Keratinocyte (primary cell): Measurements from ENCODE around the gene EHHADH. TPM values are rescaled to one million over a fixed set of nuclear protein-coding genes. Genes with fewer than 3 reads are reported as not detected.

Experiments used
- DNase-seq: peaks from one replicate; pipeline ENCODE4 v3.0.0-alpha.2; 2011; ENCODE audit warnings: low read depth, missing footprints, low spot score
- FAIRE-seq: peaks from 2 replicates; lab custom pipeline; 2011; peaks lifted over from hg19 to GRCh38; lab: Jason Lieb, UNC
- H2AFZ ChIP-seq: 2 replicates; pipeline ENCODE4 v1.6.0; 2012; ENCODE audit warnings: low read length, control low read depth, inconsistent platforms; ENCODE audit not compliant: control insufficient read depth
- H3K27ac ChIP-seq: 2 replicates; pipeline ENCODE4 v1.5.1; 2011; ENCODE audit warnings: low read length; ENCODE audit not compliant: control insufficient read depth, insufficient read depth
- H3K27me3 ChIP-seq: 3 replicates; pipeline ENCODE4 v1.6.0; 2011; ENCODE audit warnings: low read length; ENCODE audit not compliant: control insufficient read depth, insufficient read depth; ENCODE audit errors: extremely low read depth
- H3K36me3 ChIP-seq, 2 experiments: 2 replicates in 1 of 2; 3 replicates in 1 of 2; pipeline ENCODE4 v1.5.1; 2011; ENCODE audit warnings: low read length in 2 of 2, mild to moderate bottlenecking in 1 of 2; ENCODE audit not compliant: control insufficient read depth in 2 of 2, insufficient read depth in 2 of 2; ENCODE audit errors: extremely low read depth in 1 of 2
- H3K4me1 ChIP-seq: 3 replicates; pipeline ENCODE4 v1.5.1; 2011; ENCODE audit warnings: low read length; ENCODE audit not compliant: control insufficient read depth, insufficient read depth; ENCODE audit errors: extremely low read depth
- H3K4me2 ChIP-seq: 3 replicates; pipeline ENCODE4 v1.6.0; 2011; ENCODE audit warnings: low read depth, low read length; ENCODE audit not compliant: control insufficient read depth, insufficient read depth; ENCODE audit errors: extremely low read depth
- H3K4me3 ChIP-seq, 3 experiments: fragments of 200-600 bp in 1 of 3; sonication (generic) in 1 of 3; 2 replicates in 2 of 3; 3 replicates in 1 of 3; pipeline ENCODE4 v1.5.1; 2011 to 2016; ENCODE audit warnings: low read length in 3 of 3, mild to moderate bottlenecking in 3 of 3, control low read depth in 2 of 3, inconsistent platforms in 1 of 3, low read depth in 1 of 3, mixed read lengths in 1 of 3, mixed run types in 1 of 3, moderate library complexity in 1 of 3; ENCODE audit not compliant: control insufficient read depth in 2 of 3, insufficient read depth in 2 of 3; ENCODE audit errors: extremely low read depth in 1 of 3
- H3K79me2 ChIP-seq: 2 replicates; pipeline ENCODE4 v1.6.0; 2012; ENCODE audit warnings: low read length; ENCODE audit not compliant: control insufficient read depth, insufficient read depth
- H3K9ac ChIP-seq: 3 replicates; pipeline ENCODE4 v1.6.0; 2011; ENCODE audit warnings: low read length; ENCODE audit not compliant: control insufficient read depth, insufficient read depth; ENCODE audit errors: extremely low read depth
- H3K9me1 ChIP-seq: 3 replicates; pipeline ENCODE4 v1.6.0; 2011; ENCODE audit warnings: low read length; ENCODE audit not compliant: control insufficient read depth, insufficient read depth; ENCODE audit errors: extremely low read depth
- H3K9me3 ChIP-seq: 2 replicates; pipeline ENCODE4 v1.5.1; 2012; ENCODE audit warnings: low read depth, low read length; ENCODE audit not compliant: control insufficient read depth
- H4K20me1 ChIP-seq: 3 replicates; pipeline ENCODE4 v1.6.0; 2011; ENCODE audit warnings: low read length; ENCODE audit not compliant: control insufficient read depth, insufficient read depth; ENCODE audit errors: extremely low read depth
- EZH2 ChIP-seq: IDR thresholded peaks from one replicate; pipeline ENCODE4 v1.6.1; 2012; ENCODE audit warnings: inconsistent platforms, mild to moderate bottlenecking, low read length, moderate library complexity
- dilution Hi-C: fragments of 300-500 bp; cut with MboI; formaldehyde crosslinking; loops from one replicate; pipeline ENCODE4 v1.7.0; 2020; ENCODE audit warnings: low sequenced_read_pairs; ENCODE audit not compliant: extremely low pct_ligation_motif_present
- polyA plus RNA-seq, 5 experiments: library from polyadenylated mRNA; depleted of rRNA in 3 of 5; stranded (reverse) in 3 of 5; stranded (forward) in 1 of 5; unstranded in 1 of 5; fragments of >200 nt; gene quantifications; 1 replicate in 1 of 5; 2 replicates in 3 of 5; 3 replicates in 1 of 5; pipeline versions ENCODE4 v1.2.1 to v1.2.3, GENCODE V29; 2011 to 2012; ENCODE audit warnings: missing spikeins in 2 of 5, low read depth in 1 of 5, low replicate concordance in 1 of 5
- TF ChIP-seq, protein P1 (sequence below), 3 experiments: IDR thresholded peaks in 1 of 3; conservative IDR thresholded peaks in 1 of 3; optimal IDR thresholded peaks in 1 of 3; 2 replicates in 2 of 3; 3 replicates in 1 of 3; pipeline versions ENCODE3 to v1.5.1; 2011; ENCODE audit warnings: low read length in 3 of 3, mild to moderate bottlenecking in 3 of 3, moderate library complexity in 2 of 3, control low read depth in 1 of 3, inconsistent platforms in 1 of 3; ENCODE audit not compliant: insufficient read depth in 2 of 3; ENCODE audit errors: extremely low read depth in 1 of 3

EHHADH gene
- polyA plus RNA-seq, 1 donor (not counting 4 experiments of a cell fraction or from before 2014, with no cell fraction given), result 5.6 TPM

DNA sequence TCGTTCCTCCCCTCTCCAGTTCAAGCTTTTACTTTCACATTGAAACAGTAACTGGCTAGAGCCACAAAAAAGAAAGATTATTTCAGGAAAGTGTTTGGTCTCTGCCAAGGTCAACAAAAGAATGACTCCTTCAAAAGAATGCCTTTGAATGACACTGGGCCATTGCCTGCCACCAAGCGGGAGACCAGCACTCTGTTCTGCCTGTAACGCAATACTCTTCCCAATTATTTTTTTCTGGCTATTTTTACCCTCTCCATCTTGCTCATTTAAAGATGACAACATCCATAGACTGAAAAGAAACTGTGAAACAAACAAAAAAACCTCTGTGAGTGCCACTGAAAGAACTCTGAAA, 37.3 kb downstream of the EHHADH start:
- dilution Hi-C loops, result no loop called here
- FAIRE-seq (no peak), DNase-seq (no peak)
- no peak overlapping the region for H3K4me3 ChIP-seq
- H3K36me3 ChIP-seq, result no peaks in the 10 kb centered on the region
- TF ChIP-seq, protein P1, sequence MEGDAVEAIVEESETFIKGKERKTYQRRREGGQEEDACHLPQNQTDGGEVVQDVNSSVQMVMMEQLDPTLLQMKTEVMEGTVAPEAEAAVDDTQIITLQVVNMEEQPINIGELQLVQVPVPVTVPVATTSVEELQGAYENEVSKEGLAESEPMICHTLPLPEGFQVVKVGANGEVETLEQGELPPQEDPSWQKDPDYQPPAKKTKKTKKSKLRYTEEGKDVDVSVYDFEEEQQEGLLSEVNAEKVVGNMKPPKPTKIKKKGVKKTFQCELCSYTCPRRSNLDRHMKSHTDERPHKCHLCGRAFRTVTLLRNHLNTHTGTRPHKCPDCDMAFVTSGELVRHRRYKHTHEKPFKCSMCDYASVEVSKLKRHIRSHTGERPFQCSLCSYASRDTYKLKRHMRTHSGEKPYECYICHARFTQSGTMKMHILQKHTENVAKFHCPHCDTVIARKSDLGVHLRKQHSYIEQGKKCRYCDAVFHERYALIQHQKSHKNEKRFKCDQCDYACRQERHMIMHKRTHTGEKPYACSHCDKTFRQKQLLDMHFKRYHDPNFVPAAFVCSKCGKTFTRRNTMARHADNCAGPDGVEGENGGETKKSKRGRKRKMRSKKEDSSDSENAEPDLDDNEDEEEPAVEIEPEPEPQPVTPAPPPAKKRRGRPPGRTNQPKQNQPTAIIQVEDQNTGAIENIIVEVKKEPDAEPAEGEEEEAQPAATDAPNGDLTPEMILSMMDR (optimal IDR thresholded peaks at IDR 0.05 in 1 of 3, IDR thresholded peaks at IDR 0.05 in 1 of 3, conservative IDR thresholded peaks at IDR 0.05 in 1 of 3; ENCODE audit: extremely low read depth in 1 of 3, insufficient read depth in 2 of 3, low read length in 3 of 3), result no peak
- no peak for TF ChIP-seq EZH2
- no peaks in the 10 kb centered on the region for H3K4me1 ChIP-seq
- no peak overlapping the region for H3K27ac ChIP-seq
- H3K9me1 ChIP-seq, result no peaks in the 10 kb centered on the region
- H4K20me1 ChIP-seq, result no peaks in the 10 kb centered on the region
- H3K27me3 ChIP-seq, result no peaks in the 10 kb centered on the region
- no peak overlapping the region for H3K4me2 ChIP-seq
- no peak overlapping the region for H3K9ac ChIP-seq
- H3K79me2 ChIP-seq, result no peaks in the 10 kb centered on the region
- no peaks in the 10 kb centered on the region for H3K9me3 ChIP-seq
- H2AFZ ChIP-seq, result no peak overlapping the region

GRCh38 chr3:185215873-185216606, 37.8 kb downstream of the EHHADH start:
- DNase-seq, result no peak

More at GRCh38 chr3:185215873-185216606, 37.8 kb downstream of the EHHADH start:
- H3K27me3 ChIP-seq, result no peaks in the 10 kb centered on the region
- no peak for FAIRE-seq
- no peaks in the 10 kb centered on the region for H3K9me1 ChIP-seq
- no peaks in the 10 kb centered on the region for H3K9me3 ChIP-seq
- TF ChIP-seq EZH2, result no peak
- TF ChIP-seq, protein P1 (optimal IDR thresholded peaks at IDR 0.05 in 1 of 3, IDR thresholded peaks at IDR 0.05 in 1 of 3, conservative IDR thresholded peaks at IDR 0.05 in 1 of 3; ENCODE audit: extremely low read depth in 1 of 3, insufficient read depth in 2 of 3, low read length in 3 of 3), result peak in 2 of 3 experiments; percentile 48
- H3K27ac ChIP-seq, result no peak overlapping the region
- no peak overlapping the region for H3K4me3 ChIP-seq
- no peaks in the 10 kb centered on the region for H3K4me1 ChIP-seq
- no peaks in the 10 kb centered on the region for H3K36me3 ChIP-seq
- dilution Hi-C loops, result no loop called here
- no peak overlapping the region for H2AFZ ChIP-seq
- H4K20me1 ChIP-seq, result no peaks in the 10 kb centered on the region
- H3K9ac ChIP-seq, result no peak overlapping the region
- no peaks in the 10 kb centered on the region for H3K79me2 ChIP-seq
- H3K4me2 ChIP-seq, result no peak overlapping the region
